ENCODE measurements around the gene FAM186B. TPM values are rescaled to one million over a fixed set of nuclear protein-coding genes. Genes with fewer than 3 reads are reported as not detected.

FAM186B gene
- total RNA-seq, 1 experiment from 2014 or later, result 0.19 TPM

GRCh38 chr12:49632401-49632800 is 27.0 kb upstream of the FAM186B start:
- no peak for TF ChIP-seq EZH2 (IDR thresholded peaks at IDR 0.05; ENCODE audit: borderline replicate concordance, low read depth, low read length, poor library complexity, severe bottlenecking)
- no peak for TF ChIP-seq CTCF (conservative IDR thresholded peaks at IDR 0.05; ENCODE audit: low read depth, low read length)
- ChIA-PET POLR2A (ENCODE audit: low non-redundant PET) (no interaction called here), CTCF (interaction anchor here (0.6 to 1.0 kb wide), 2 partner anchors 13 to 274 kb away, joined by 3 to 4 read pairs; no protein-coding TSS in a partner anchor)
- Histone ChIP-seq H3K9me3 (ENCODE audit: low read depth, low read length, poor library complexity, severe bottlenecking) (no peaks in the 10 kb centered on the region), H3K36me3 (ENCODE audit: insufficient read depth, low read length, poor library complexity, severe bottlenecking) (no peaks in the 10 kb centered on the region), H3K27ac (ENCODE audit: low read depth, low read length, poor library complexity, severe bottlenecking) (no peak overlapping the region), H3K27me3 (replicated peaks; ENCODE audit: insufficient read depth, low read depth, low read length, poor library complexity) (no peaks in the 10 kb centered on the region), H3K4me3 (ENCODE audit: low read depth, low read length, poor library complexity, severe bottlenecking) (no peak overlapping the region), H3K4me1 (ENCODE audit: insufficient read depth, low read length, poor library complexity, severe bottlenecking) (no peaks in the 10 kb centered on the region)
- intact Hi-C loops (cut with micrococcal nuclease; ENCODE audit: unreplicated experiment), result no loop called here
- DNase-seq (ENCODE audit: low spot score), result no peak
- BruUV-seq (replicated peaks), result no TSS peak

GRCh38 chr12:49631336-49631907 is 26.0 kb upstream of the FAM186B start:
- H3K27me3 ChIP-seq (replicated peaks; ENCODE audit: insufficient read depth, low read depth, low read length, poor library complexity), result no peaks in the 10 kb centered on the region
- no peaks in the 10 kb centered on the region for H3K36me3 ChIP-seq (ENCODE audit: insufficient read depth, low read length, poor library complexity, severe bottlenecking)
- intact Hi-C loops (cut with micrococcal nuclease; ENCODE audit: unreplicated experiment), result no loop called here
- no peak for DNase-seq (ENCODE audit: low spot score)
- no peak overlapping the region for H3K27ac ChIP-seq (ENCODE audit: low read depth, low read length, poor library complexity, severe bottlenecking)
- TF ChIP-seq EZH2 (IDR thresholded peaks at IDR 0.05; ENCODE audit: borderline replicate concordance, low read depth, low read length, poor library complexity, severe bottlenecking) (no peak), CTCF (conservative IDR thresholded peaks at IDR 0.05; ENCODE audit: low read depth, low read length) (no peak)
- no TSS peak for BruUV-seq (replicated peaks)
- ChIA-PET CTCF (interaction anchor here (0.6 kb wide), 1 partner anchor 110 kb away, joined by 3 read pairs; the partner anchor contains the start of gene TMBIM6), POLR2A (ENCODE audit: low non-redundant PET) (no interaction called here)
- H3K9me3 ChIP-seq (ENCODE audit: low read depth, low read length, poor library complexity, severe bottlenecking), result no peaks in the 10 kb centered on the region
- H3K4me3 ChIP-seq (ENCODE audit: low read depth, low read length, poor library complexity, severe bottlenecking), result no peak overlapping the region
- H3K4me1 ChIP-seq (ENCODE audit: insufficient read depth, low read length, poor library complexity, severe bottlenecking), result no peaks in the 10 kb centered on the region

GRCh38 chr12:49627752-49628360 is 22.4 kb upstream of the FAM186B start:
- POLR2A ChIA-PET (ENCODE audit: low non-redundant PET), result no interaction called here
- Histone ChIP-seq H3K9me3 (ENCODE audit: low read depth, low read length, poor library complexity, severe bottlenecking) (no peaks in the 10 kb centered on the region), H3K27ac (ENCODE audit: low read depth, low read length, poor library complexity, severe bottlenecking) (no peak overlapping the region), H3K27me3 (replicated peaks; ENCODE audit: insufficient read depth, low read depth, low read length, poor library complexity) (no peaks in the 10 kb centered on the region), H3K36me3 (ENCODE audit: insufficient read depth, low read length, poor library complexity, severe bottlenecking) (no peaks in the 10 kb centered on the region), H3K4me3 (ENCODE audit: low read depth, low read length, poor library complexity, severe bottlenecking) (no peak overlapping the region), H3K4me1 (ENCODE audit: insufficient read depth, low read length, poor library complexity, severe bottlenecking) (peaks cover 1% of the 10 kb centered on the region)
- peak; percentile 43 for DNase-seq (ENCODE audit: low spot score)
- intact Hi-C loops (cut with micrococcal nuclease; ENCODE audit: unreplicated experiment), result no loop called here
- TF ChIP-seq CTCF (conservative IDR thresholded peaks at IDR 0.05; ENCODE audit: low read depth, low read length), result no peak
- no peak for TF ChIP-seq EZH2 (IDR thresholded peaks at IDR 0.05; ENCODE audit: borderline replicate concordance, low read depth, low read length, poor library complexity, severe bottlenecking)
- CTCF ChIA-PET, result interaction anchor here (0.7 to 0.8 kb wide), 2 partner anchors 9 to 22 kb away, joined by 3 to 4 read pairs; no protein-coding TSS in a partner anchor
- BruUV-seq (replicated peaks), result no TSS peak
